SK-N-SH (cell line): Measurements from ENCODE around the gene KLHL26.

Source experiments
- NRF1 ChIP-seq: IDR thresholded peaks from 2 replicates; pipeline ENCODE4 v1.6.1; 2012; ENCODE audit warnings: low read depth, mild to moderate bottlenecking, low read length
- RCOR1 ChIP-seq: fragments of 150-350 bp; IDR thresholded peaks from 2 replicates; pipeline ENCODE4 v1.6.1; 2017; ENCODE audit warnings: antibody characterized with exemption, low read length
- YY1 ChIP-seq: IDR thresholded peaks from 2 replicates; pipeline ENCODE4 v1.4.0; 2012; ENCODE audit warnings: low read depth, mild to moderate bottlenecking

GRCh38 chr19:18667531-18668251, 30.9 kb downstream of the KLHL26 start:
- no peak for TF ChIP-seq RCOR1
- no peak for TF ChIP-seq NRF1
- no peak for TF ChIP-seq YY1
